DMS114 treated with DMSO at 0.1 percent for 48 hours (cell line): ENCODE data around the gene ABCA13.
"Not testable (repeated sequence)": the region's sequence is repeated elsewhere in the genome, so short reads cannot be mapped to it uniquely, and the experiment has no call there.

Source experiments
- DNase-seq: peaks from one replicate; lab custom pipeline; 2025; ENCODE audit not compliant: unreplicated experiment; lab: John Stamatoyannopoulos, UW

ABCA13 gene, protein sequence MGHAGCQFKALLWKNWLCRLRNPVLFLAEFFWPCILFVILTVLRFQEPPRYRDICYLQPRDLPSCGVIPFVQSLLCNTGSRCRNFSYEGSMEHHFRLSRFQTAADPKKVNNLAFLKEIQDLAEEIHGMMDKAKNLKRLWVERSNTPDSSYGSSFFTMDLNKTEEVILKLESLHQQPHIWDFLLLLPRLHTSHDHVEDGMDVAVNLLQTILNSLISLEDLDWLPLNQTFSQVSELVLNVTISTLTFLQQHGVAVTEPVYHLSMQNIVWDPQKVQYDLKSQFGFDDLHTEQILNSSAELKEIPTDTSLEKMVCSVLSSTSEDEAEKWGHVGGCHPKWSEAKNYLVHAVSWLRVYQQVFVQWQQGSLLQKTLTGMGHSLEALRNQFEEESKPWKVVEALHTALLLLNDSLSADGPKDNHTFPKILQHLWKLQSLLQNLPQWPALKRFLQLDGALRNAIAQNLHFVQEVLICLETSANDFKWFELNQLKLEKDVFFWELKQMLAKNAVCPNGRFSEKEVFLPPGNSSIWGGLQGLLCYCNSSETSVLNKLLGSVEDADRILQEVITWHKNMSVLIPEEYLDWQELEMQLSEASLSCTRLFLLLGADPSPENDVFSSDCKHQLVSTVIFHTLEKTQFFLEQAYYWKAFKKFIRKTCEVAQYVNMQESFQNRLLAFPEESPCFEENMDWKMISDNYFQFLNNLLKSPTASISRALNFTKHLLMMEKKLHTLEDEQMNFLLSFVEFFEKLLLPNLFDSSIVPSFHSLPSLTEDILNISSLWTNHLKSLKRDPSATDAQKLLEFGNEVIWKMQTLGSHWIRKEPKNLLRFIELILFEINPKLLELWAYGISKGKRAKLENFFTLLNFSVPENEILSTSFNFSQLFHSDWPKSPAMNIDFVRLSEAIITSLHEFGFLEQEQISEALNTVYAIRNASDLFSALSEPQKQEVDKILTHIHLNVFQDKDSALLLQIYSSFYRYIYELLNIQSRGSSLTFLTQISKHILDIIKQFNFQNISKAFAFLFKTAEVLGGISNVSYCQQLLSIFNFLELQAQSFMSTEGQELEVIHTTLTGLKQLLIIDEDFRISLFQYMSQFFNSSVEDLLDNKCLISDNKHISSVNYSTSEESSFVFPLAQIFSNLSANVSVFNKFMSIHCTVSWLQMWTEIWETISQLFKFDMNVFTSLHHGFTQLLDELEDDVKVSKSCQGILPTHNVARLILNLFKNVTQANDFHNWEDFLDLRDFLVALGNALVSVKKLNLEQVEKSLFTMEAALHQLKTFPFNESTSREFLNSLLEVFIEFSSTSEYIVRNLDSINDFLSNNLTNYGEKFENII (N-terminal part only)

DNA sequence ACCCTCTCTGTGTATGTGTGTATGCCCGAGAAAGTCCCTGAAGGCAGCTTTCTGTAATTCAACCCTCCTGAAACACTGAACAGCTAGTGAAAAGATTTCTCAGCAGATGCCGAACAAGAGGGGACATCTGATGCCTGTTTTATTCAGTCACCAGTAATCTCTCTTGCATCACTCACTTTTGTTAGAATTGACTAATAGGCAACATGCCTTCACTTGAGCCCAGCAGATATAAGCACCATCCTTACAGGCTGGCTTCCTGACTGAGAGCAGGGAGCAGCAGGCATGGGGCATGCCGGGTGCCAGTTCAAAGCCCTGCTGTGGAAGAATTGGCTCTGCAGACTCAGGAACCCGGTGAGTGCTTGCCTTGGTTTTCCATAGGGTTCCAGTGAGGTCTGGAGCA lies at the start of gene ABCA13:
Gene ABCA13, plus strand, starts transcription at position 257 of the 400 bp plus-strand sequence. Its CDS starts 26 bp downstream, at position 283.
- DNase-seq, result no peak

DNA sequence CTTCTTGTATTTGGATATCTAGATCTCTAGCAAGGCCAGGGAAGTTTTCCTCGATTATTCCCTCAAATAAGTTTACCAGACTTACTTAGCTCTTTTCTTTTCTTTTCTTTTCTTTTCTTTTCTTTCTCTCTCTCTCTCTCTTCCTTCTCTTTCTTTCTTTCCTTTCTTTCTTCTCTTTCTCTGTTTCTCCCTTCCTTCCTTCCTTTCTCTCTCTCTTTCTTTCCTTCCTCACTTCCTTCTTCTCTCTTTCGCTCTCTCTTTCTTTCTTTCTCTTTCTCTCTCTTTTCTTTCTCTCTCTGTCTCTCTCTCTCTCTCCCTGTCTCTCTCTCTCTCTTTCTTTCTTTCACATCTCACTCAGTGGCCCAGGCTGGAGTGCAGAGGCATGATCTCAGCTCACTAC lies 45.2 kb upstream of the ABCA13 start:
- DNase-seq, result no peak

DNA sequence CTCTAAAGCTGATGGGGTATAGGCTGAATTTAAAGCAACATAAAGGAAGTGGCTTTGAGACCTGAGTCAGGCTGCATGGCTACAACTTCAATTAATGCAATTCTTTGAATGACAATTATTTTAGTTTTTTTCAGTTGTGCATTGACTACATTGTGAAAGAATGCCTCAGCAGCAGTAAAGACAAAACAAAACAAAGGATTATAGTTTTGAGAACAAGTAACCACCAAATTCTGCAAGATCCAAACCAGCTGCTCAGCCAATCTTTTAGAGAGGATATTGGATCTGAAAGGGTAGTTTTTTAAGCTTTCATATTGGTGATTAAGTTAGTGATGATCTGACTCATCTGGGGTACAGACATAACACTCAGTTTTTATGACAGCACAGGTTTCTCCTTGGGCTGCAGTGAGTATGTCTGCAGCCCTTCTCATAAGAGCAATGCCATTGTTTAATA lies 40.6 kb upstream of the ABCA13 start:
- no peak for DNase-seq

DNA sequence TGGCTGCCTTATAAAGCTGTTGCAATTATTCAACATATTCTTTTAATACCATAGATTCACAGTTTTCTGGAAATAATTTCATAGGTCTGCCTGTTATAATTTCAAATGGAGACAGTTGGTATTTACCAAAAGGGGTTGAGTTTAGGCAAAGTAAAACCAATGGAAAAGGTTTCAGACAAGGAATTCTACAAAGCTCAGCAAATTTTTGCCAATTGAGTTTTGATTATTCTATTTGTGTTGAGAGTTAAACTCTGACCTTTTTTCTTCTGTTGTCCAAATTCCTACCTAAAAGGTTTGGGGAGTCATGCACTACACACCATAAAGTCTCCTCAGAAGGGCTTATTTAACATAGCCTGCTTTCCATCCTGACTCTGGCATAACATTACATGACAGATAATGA lies 38.5 kb upstream of the ABCA13 start:
- no peak for DNase-seq

DNA sequence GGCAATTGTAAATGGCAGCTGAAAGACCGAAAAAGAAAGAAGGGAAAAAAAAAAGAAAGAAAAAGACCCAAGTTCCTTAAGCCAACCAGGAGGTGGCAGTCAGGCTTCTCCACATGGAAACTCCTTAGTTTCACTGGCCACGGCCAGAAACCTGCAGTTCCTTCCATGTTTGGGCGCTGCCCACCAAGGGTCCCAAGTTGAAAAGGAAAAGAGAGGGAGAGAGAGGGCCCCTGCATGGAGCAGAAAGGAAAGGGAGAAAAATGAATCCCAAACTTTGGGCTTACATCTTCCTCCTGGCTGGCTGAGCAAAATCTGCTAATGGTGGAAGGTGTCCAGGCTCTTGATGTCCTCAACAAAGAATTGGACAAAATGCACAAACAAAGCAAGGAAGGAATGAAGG lies 31.8 kb upstream of the ABCA13 start:
- DNase-seq, result no peak

DNA sequence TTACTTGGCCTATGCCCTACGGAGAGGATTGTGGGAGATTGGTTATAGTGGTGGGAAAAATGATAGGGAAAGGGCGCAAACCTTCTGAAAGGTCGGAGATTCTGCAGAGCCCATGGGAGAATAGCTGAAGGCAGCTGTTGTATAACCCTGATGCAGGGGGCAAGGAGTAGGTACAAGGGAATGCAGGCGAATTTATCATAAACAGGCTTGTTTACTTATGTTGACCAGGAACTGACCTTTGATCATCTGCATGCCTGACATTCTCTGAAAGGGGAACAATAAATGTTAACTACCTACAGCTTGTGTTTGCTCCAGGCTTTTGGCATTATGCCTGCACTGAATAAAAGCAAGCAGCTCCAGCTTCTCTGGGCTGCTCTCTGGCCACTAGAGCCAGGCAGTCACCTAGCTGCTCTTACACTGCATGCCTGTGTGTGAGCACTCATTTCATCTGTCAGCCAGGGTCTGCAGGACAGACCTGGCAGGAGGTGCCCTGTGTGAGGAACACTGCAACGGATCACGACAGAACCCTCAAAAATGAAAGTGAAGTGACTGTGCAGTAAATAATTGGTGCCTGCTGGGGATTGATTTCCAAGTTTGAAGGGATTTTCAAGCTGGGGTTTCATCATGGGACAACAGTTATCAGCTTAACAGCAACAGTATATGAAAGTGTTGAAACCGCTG lies 31.1 kb upstream of the ABCA13 start:
- DNase-seq, result no peak

DNA sequence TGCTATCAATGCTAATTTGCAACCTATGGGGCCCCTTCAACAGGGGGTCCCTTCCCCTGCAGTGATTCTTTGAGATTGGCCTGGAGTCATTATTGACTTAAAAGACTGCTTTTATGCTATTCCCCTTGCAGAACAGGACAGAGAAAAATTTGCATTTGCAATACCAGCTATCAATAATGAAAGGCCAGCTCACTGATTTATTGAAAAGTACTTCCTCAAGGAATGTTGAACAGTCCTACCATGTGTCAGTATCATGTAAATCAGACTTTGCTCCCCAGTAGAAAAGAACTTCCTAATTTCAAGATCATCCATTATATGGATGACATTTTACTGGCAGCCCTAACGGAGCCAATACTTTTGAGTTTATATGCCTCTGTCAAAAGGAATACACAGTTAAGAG lies 29.7 kb upstream of the ABCA13 start:
- DNase-seq, result no peak

DNA sequence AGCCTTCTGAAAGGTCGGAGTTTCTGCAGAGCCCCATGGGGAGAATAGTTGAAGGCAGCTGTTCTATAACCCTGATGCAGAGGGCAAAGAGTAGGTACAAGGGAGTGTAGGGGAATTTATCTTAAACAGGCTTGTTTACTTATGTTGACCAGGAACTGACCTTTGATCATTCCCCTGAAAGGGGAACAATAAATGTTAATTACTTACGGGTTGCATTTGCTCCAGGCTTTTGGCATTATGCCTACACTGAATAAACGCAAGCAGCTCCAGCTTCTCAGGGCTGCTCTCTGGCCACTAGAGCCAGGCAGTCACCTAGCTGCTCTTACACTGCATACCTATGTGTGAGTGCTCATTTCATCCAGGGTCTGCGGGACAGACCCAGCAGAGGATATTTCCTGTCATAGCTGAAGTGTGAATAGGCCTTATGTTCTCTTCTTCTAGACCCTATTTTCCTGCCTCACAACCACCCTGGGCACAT lies 26.9 kb upstream of the ABCA13 start:
- no peak for DNase-seq

DNA sequence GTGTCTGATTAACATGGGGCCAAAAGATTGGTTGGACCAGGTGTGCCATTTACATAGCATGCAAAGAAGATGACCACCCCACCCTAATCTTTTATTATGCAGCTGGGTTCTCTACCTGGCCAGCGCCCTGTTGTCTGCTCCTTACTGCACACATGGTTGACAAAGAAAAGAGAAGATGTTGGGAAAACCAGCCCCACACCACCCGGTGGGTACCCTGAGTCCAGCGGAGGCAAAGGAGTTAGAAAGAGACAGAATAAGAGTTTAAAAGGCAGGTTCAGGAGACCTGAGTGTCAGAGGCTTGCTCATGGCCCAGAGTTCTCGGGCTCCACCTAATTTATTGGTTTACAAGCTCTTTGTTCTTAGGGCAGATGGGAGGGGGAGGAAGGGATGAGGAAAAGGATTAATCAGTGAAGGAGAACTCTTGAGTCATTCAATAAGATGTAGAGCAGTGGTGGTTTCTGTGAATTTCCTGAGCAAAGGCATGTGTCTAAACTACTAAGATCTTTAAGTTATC lies 24.1 kb upstream of the ABCA13 start:
- DNase-seq, result no peak

DNA sequence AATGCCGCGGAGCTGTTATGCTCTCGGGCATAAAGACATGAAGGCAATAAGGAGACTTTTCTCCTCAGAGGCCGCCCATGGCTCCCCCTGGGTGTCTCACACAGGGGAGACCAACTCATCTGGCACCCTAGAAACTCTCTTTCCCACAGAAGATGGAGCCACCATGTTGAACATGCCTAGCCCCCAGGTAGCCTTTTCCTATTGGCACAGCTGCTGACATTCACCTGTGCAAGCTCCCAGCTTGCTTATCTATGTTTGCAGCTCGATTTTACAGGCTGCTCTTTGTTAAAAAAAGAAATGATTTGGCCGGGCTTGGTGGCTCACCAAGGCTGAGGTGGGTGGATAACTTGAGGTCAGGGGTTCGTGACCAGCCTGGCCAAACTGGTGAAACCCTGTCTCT lies 23.6 kb upstream of the ABCA13 start:
- not testable (repeated sequence) for DNase-seq

DNA sequence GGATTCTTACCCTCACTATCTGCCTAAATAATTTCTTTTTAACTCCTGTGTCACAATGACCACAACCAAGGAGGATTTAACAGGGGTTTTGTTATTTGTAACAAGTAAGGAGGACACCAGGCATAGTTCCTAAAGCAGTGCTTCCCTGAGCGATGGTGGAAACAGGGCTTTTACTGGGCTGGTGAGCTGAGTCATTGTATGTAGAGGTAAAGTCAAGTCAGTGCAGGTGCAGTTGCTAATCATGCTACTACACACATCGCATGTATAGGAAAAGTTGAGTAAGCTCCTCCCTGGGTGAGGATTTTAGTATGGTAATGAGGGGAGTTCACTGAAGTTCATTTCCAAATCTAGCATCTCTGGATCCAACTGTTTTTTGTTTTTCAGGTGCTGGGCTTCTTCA lies 22.9 kb upstream of the ABCA13 start:
- DNase-seq, result no peak

DNA sequence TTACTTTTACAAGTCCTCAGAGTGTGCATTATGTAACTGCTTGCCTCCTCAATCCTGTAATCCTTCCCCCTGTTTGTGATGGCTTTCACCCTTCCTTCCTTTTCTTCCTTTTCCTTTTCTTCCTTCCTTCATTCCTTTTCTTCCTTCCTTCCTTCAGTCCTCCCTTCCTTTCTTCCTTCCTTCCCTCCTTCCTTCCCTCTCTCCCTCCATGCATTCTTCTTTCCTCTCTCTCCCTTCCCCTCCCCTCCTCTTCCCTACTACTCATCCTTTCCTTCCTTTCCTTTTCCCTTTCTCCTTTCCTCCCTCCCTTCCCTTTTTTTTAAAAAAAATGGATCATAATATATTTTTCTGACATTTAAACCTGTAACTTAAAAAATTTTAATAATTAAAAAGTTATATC lies 22.2 kb upstream of the ABCA13 start:
- DNase-seq, result no peak

DNA sequence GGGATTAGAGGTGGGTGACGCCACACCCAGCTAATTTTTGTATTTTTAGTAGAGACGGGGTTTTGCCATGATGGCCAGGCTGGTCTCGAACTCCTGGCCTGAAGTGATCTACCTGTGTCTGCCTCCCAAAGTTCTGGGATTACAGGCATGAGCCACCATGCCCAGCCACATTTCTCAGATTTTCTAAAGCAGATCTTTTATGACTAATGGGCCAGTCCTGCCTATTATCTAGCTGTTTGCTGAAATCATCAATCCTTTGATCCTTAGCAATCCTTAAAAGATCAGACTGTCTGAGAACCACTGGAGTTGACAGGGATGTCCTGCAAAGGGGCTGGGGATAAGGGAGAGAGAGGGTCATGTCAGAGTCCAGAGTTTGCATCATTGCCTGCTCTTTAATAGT lies 21.2 kb upstream of the ABCA13 start:
- no peak for DNase-seq

DNA sequence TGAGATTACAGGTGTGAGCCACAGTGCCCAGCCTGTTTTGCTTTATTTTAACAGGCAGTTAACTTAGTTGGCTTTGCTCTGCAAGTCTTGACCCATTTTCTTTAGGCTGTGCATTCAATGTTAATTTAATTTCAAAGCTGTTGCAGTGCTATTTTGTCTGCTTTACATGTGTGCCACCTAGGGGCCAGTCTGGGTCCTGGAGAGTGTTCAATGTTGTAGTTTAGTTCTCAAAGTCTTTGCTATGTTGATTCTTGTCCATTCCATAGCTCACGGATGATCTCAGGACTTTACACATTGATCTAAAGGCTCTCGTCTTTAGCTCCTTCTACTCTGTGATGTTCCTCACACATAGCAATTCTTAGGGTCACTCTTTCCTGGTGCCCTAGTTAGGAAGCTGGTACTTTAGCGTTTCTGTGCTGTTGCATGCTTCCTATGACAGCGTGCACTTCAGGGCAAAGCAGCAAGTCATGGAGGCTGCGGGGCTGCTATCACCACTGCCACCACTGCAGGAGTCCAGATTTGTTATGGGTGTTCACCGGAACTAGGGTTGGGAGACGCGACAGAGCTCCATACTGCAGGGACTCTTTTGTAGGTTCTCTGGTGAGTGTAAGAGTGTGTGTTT lies 16.4 kb upstream of the ABCA13 start:
- DNase-seq, result peak; percentile 44

DNA sequence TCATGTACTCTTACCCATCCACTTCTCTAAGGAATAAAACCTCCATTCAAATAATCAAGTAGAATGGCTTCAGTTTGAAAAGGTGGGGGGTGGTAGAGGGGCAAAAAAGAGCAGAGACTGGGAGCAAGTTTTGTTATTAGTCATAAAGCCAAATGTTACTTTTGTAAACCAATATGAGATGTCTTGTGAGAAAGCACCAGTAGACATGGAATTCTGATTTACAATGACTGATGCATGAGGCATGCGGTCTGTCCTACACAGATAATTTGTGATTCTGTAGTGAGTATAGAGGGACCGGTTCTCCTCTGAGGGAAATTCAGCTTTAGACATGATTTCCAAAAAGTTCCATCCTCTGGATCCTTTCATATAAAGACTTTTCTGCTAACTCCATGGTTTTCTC lies 12.9 kb upstream of the ABCA13 start:
- no peak for DNase-seq

DNA sequence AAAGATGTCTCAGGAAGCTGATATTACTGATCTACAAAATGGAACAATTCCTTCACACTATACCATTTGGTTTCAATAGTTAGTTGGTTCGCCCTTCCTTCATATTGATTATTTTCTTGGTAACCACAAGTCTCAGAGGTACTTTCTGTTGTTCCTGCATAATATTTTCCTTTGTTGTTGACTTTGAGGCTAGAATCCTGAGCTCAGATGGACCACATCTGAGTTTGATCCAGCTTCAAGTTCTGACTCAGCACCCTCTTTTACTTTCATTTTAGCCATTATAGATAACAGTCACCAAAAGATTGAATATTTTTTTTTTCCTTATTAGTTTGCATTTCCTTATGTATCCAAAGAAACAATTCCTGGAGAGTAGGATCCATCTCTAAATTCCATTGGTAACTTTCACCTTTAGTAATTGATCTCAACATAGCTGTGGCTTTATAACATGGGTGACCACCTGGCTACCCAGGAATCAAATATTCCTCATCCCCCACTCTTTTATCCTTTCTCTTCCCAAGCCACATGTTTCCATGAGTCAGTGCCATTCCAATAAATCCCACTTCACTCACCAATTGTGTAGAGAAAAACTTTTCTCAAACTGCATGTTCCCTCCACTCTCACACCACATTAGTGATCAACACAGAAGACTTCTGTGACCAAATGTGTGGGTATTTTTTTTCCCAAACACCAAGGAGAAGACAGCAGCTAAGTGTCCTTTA lies 9.7 kb upstream of the ABCA13 start:
- no peak for DNase-seq

DNA sequence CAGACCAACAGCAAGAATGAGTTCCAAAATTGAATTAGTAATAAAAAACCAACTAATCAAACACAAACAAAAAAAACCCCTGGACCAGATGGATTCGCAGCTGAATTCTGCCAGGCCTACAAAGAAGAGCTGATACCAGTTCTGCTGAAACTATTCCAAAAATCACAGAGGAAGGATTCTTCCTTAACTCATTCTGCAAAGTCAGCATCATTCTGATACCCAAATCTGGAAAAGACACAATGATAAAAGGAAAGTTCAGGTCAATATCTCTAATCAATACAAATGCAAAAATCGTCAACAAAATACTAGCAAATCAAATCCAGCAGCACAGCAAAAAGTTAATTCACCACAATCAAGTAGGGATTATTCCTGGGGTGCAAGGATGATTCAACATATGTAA lies 6.1 kb upstream of the ABCA13 start:
- no peak for DNase-seq

DNA sequence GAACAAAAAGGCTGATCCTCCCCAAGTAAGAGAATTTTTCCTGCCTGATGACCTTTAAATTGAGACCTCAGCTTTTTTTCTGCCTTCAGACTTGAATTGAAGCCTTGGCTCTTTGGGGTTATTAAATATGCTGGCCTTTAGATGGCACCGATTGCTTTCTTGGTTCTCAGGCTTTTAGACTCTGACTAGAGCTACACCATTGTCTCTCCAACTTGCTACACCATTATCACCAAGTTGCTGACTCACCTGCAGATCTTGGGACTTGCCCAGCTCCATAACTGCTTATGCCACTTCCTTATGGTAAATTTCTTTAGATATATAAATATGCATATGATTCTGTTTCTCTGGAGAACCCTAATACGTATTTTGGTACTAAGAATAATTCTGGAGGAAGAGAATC lies 3.1 kb upstream of the ABCA13 start:
- DNase-seq, result no peak

DNA sequence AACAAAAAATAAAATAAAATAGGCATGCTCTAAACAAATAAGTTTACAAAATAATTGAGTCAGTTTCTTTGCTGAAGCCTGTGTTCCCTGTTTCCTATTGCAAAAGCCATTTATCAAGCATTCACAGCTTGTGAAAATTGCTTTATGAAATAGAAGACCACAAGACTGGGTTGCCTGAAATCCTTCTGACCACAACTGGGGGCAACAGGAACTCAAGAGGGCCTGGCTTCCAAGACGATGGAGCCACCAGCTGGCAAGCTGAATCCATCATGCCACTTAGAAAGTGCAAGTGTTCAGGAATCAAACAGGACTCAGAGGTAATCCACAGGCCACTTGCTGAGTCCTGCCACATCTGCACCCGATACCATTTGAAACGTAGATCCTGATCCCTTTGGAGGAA lies 752 bp upstream of the ABCA13 start:
- DNase-seq, result no peak
